Kidney glomerular epithelial cell (primary cell): Measurements from ENCODE around the gene CLDN11.

Source experiments
- DNase-seq: peaks from one replicate; lab custom pipeline; 2025; lab: John Stamatoyannopoulos, UW

CLDN11 gene

GRCh38 chr3:170418422-170419398, at the start of gene CLDN11:
TSS of gene CLDN11 (plus strand) at chr3:170418868. CDS start at chr3:170419067, 199 bp downstream.
- no peak for DNase-seq

GRCh38 chr3:170368921-170369320, 49.7 kb upstream of the CLDN11 start:
- DNase-seq, result no peak

DNA sequence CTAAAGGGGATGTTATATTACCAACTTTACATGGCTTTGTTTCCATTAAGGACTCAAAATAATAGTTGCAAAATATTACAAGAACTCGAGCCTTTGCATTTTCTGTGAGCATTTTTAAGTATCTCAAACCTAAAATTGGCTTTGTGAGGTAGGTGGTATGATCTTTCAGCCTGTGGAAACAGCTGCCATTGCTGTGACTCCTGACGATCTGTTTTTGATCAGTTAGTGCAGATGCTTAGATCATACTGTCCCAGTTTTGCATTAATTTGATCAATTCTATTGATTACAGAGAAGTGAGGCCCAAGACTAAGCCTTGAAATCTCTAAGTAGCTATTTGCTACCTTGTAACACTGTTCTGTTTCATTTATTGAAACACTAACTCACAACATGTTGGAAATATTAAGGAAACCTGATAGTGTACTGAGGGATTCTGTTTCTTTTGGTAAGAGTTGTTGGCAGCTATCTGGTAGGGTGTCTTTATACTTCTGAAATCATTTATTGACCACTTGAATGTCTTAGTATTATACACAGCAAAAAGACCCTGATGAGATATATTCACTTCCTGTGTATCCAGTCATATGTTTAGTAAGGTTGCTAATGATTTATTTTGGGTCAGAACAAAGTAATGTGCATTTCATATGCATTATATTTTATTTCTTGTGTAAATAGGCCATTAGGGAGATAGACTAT, 46.3 kb upstream of the CLDN11 start:
- DNase-seq, result no peak

GRCh38 chr3:170383567-170383966, 35.1 kb upstream of the CLDN11 start:
- no peak for DNase-seq

DNA sequence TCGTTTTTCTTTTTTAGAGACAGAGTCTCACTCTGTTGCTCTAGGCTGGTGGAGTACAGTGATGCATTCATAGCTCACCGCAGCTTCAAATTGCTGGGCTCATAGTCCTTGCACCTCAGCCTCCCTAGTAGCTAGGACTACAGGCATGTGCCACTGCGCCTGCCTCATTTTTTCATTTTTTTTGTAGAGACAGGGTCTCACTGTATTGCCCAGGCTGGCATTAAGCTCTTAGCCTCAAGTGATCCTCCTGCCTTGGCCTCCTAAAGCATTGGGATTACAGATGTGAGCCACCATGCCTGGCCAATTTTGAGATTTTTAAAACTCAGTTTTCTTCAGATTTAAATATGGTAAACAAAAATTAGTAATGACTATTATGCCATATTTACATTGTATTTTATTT, 32.2 kb upstream of the CLDN11 start:
- no peak for DNase-seq

- DNase-seq, result no peak
Observed at GRCh38 chr3:170387950-170388349, 30.7 kb upstream of the CLDN11 start.

DNA sequence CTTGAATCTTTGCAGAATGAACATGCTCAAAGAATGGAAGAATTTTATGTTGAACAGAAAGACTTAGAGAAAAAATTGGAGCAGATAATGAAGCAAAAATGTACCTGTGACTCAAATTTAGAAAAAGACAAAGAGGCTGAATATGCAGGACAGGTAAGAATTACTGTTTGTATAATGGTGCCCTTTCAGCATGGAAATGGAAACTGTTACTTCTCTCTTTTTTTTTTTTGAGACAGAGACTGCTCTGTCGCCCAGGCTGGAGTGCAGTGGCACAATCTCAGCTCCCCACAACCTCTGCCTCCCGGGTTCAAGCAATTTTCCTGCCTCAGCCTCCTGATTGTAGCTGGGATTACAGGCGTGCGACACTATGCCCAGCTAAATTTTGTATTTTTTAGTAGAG, 27.6 kb upstream of the CLDN11 start:
- no peak for DNase-seq

DNA sequence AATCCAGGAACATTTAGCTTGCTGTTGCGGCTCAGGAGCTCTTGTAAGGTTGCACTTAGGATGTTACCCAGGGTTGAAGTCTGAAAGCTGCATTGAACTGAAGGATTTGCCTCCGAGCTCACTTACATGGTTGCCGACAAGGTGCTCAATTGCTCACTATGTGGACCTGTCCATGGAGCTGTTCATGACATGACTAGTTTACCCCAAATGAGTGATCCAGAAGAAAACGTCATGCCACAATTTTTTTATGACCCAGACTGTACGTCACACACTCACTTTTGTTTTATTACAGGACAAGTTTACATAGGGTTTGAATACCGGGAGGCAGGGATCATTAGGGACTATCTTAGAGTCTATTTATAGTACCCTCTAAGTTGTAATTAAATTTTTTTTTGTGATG, 21.0 kb upstream of the CLDN11 start:
- DNase-seq, result no peak

DNA sequence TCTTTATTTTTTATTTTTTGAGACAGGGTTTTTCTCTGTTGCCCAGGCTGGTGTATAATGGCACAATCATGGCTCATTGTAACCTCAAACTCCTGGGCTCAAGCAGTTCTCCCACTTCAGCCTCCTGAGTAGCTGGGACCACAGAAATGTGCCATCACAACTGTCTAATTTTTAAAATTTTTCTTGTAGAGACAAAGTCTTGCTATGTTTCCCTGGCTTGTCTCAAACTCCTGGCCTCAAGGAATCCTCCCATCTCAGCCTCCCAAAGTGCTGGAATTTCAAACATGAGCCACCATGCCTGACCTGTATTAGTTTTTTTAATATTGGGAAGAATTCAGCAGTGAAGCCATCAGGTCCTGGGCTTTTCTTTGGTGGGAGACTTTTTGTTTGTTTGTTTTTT, 13.6 kb upstream of the CLDN11 start:
- no peak for DNase-seq

- peak; percentile 32 for DNase-seq
Observed at GRCh38 chr3:170410428-170411029, 8.1 kb upstream of the CLDN11 start.

- no peak for DNase-seq
Observed at GRCh38 chr3:170413291-170413690, 5.4 kb upstream of the CLDN11 start.

- DNase-seq, result peak; percentile 62
Observed at GRCh38 chr3:170414202-170414663, 4.4 kb upstream of the CLDN11 start.

GRCh38 chr3:170417090-170417489, 1.6 kb upstream of the CLDN11 start:
- no peak for DNase-seq

DNA sequence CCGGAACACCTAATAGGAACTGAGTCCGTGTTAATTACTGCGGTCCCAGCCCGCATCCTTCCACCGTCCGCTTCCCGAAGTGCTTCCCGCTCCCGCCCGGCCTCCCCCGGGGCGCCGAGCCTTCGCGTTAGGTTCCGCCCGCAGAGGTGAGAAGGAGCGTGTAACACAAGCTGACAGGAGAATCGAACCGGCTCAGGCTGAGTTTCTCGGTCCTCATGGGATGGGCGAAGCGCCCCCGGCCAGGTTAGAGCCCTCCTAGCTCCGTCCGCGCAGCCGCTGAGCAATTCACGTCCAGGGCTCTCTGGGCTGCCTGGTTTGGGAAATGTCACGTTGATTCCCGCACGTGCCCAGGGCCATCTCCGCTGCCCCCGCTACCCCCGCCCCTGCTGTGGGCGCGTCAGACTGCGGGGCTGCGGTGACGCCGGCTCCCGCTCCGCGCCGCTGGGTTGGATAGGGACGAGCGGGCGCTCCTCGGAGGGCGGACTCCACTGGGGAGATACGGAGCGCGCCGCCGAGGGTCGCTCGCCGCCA, 954 bp downstream of the CLDN11 start:
- DNase-seq, result no peak

- no peak for DNase-seq
Observed at GRCh38 chr3:170420307-170420821, 1.7 kb downstream of the CLDN11 start.

GRCh38 chr3:170421111-170421641, 2.5 kb downstream of the CLDN11 start:
- DNase-seq, result no peak

GRCh38 chr3:170421758-170422157, 3.1 kb downstream of the CLDN11 start:
- DNase-seq, result no peak

- DNase-seq, result peak; percentile 9
Observed at GRCh38 chr3:170423001-170423615, 4.4 kb downstream of the CLDN11 start.

DNA sequence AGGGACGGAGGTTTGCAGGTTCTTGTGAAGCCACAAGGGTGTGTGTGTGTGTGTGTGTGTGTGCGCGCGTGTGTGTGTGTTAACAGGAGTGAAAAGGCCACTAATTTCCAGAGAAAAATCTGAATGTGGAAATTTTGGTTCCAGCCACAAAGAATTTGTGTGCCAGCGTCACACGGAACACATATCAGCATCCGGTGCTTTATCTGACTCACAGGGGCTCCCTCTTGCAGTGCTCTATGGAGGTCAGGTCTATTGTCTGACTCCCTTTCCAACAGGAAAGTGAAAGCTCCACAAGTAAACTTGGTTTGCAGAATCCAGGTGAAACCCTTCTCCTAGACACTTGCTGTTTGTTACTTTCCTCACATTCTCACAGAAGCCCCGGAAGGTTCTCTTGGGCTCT, 6.2 kb downstream of the CLDN11 start:
- DNase-seq, result no peak

- DNase-seq, result no peak
Observed at GRCh38 chr3:170425491-170426239, 7.0 kb downstream of the CLDN11 start.
